ENCODE measurements around the gene CFL2.
"Not testable (repeated sequence)": the region's sequence is repeated elsewhere in the genome, so short reads cannot be mapped to it uniquely, and the experiment has no call there.

Gene CFL2

DNA sequence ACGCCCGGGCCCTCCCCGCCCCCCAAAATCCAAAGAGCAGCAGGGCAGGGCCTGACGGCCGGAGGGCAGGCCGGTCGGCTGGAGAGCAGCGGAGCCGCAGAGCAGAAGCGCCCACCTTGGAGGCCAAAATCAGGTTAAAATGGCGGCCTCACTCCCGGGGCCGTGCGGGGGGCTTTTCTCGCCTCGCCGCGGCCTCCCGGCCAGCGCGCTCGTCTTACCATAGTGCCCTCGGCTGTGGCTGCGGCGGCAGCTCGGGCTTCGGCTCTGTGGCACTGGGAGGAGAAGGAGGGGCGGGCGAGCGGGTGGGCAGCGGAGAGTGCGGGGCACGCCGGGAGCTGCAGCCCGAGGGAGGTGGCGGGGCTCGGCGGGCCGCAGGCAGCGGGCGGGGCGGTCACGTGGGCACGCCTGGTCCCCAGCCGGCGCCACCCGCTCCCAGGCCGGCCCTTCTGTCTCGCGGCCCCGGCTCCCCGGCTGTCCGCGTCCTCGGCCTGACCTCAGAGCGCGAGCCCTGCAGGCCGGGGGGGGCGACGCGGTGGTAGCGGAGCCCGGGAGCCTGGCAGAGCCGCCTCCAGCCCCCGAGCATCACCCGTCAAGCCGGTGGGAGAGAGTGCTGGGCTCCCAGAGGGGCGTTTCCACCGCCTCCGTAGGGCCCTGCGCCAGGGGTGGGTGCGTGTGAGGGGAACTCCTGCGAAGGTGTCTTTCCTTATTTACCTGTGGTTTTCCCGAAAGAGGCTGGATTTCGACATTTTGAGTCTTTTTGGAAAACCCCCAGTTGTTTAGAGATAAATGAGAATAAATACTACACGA, at the start of gene CFL2:
TSS of gene CFL2 (minus strand) at position 274 of the 807 bp plus-strand sequence. CDS start at position 221, 53 bp downstream.
- Histone ChIP-seq H3K9ac (ENCODE audit: low read depth in 1 of 2, low read length in 2 of 2) (peak within 1 kb of the TSS; percentile 65 to 77), H3K27ac (ENCODE audit: low read depth, low read length) (peak within 1 kb of the TSS; percentile 88), H3K4me1 (ENCODE audit: control insufficient read depth in 1 of 2, insufficient read depth in 2 of 2, low read length in 2 of 2) (peaks cover 0 to 11% of the 10 kb centered on the region in 2 donors), H3K27me3 (ENCODE audit: control insufficient read depth in 1 of 2, insufficient read depth in 2 of 2, low read length in 2 of 2) (no peaks in the 10 kb centered on the region), H3K4me3 (ENCODE audit: low read depth in 1 of 2, low read length in 2 of 2) (peak within 1 kb of the TSS; percentile 71 to 73), H3K36me3 (ENCODE audit: control insufficient read depth in 1 of 2, insufficient read depth in 2 of 2, low read length in 2 of 2) (no peaks in the 10 kb centered on the region), H3K9me3 (ENCODE audit: control insufficient read depth in 1 of 2, low read length in 2 of 2) (no peaks in the 10 kb centered on the region)

DNA sequence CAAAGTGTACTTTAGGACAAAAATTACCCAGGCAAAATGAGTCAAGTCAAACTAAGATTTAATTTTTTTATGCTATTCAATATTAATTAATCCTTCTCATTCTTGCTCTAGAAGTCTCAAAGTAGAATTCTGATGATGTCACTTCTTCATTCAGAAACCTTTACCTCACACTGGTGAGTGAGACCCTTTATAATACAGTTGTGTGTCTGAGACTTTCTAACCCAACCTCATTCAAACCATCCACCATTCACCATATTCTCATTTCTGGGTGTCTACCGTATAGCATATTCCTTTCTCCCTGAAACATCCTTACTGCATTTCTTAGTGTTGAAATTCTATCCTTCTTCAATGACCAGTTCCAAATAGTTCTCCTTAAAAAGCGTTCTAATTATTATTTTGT, 40.8 kb upstream of the CFL2 start:
- H3K27ac ChIP-seq (ENCODE audit: low read depth, low read length) = no peak overlapping the region
- no peak overlapping the region for H3K4me3 ChIP-seq (ENCODE audit: low read depth in 1 of 2, low read length in 2 of 2)
- peaks cover 14 to 36% of the 10 kb centered on the region in 2 donors for H3K36me3 ChIP-seq (ENCODE audit: control insufficient read depth in 1 of 2, insufficient read depth in 2 of 2, low read length in 2 of 2)
- H3K27me3 ChIP-seq (ENCODE audit: control insufficient read depth in 1 of 2, insufficient read depth in 2 of 2, low read length in 2 of 2) = no peaks in the 10 kb centered on the region
- no peaks in the 10 kb centered on the region for H3K9me3 ChIP-seq (ENCODE audit: control insufficient read depth in 1 of 2, low read length in 2 of 2)
- no peaks in the 10 kb centered on the region for H3K4me1 ChIP-seq (ENCODE audit: control insufficient read depth in 1 of 2, insufficient read depth in 2 of 2, low read length in 2 of 2)
- no peak overlapping the region for H3K9ac ChIP-seq (ENCODE audit: low read depth in 1 of 2, low read length in 2 of 2)

DNA sequence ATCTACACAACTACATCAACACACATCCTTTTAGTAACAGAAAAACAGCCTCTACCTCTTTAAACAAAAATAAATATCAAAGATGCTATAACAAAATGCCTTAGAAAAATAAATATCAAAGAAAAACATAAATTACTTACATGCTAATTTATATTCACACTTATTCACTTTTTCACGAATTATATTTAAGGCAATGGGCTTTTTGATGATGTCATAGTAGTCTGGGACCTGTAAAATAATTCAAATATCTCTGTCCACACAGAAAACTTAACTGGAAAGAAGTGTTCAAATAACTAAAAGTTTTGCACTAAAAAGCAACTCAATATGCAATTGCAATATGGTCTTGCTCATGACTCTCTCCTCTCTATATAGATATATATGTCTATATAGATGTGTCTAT, 40.3 kb upstream of the CFL2 start:
- Histone ChIP-seq H3K36me3 (ENCODE audit: control insufficient read depth in 1 of 2, insufficient read depth in 2 of 2, low read length in 2 of 2) (peaks cover 12 to 31% of the 10 kb centered on the region in 2 donors), H3K4me3 (ENCODE audit: low read depth in 1 of 2, low read length in 2 of 2) (no peak overlapping the region), H3K4me1 (ENCODE audit: control insufficient read depth in 1 of 2, insufficient read depth in 2 of 2, low read length in 2 of 2) (no peaks in the 10 kb centered on the region)

DNA sequence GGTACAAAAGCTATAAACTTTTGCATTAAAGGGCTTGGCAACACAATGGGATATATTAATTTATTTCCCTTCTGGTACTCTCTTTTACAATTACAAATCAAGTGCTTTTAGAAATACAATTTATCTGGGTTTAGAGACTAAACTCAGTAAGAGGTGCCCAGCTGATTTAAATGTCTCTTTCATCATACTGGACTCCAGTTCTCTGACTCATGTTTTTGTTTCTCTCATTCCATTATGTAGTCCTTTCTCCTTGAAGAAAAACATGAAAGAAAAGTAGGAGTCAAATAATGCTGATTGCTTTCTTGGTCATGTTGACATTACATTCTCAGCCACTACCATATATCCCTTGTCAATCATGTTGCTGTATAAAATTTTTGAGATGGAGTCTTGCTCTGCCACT, 36.3 kb upstream of the CFL2 start:
- H3K9me3 ChIP-seq (ENCODE audit: control insufficient read depth in 1 of 2, low read length in 2 of 2) = no peaks in the 10 kb centered on the region
- no peak overlapping the region for H3K27ac ChIP-seq (ENCODE audit: low read depth, low read length)
- no peaks in the 10 kb centered on the region for H3K27me3 ChIP-seq (ENCODE audit: control insufficient read depth in 1 of 2, insufficient read depth in 2 of 2, low read length in 2 of 2)
- H3K4me3 ChIP-seq (ENCODE audit: low read depth in 1 of 2, low read length in 2 of 2) = no peak overlapping the region
- H3K36me3 ChIP-seq (ENCODE audit: control insufficient read depth in 1 of 2, insufficient read depth in 2 of 2, low read length in 2 of 2) = peaks cover 11 to 15% of the 10 kb centered on the region in 2 donors
- H3K4me1 ChIP-seq (ENCODE audit: control insufficient read depth in 1 of 2, insufficient read depth in 2 of 2, low read length in 2 of 2) = no peaks in the 10 kb centered on the region
- no peak overlapping the region for H3K9ac ChIP-seq (ENCODE audit: low read depth in 1 of 2, low read length in 2 of 2)

More for the DNA sequence above, 40.3 kb upstream of the CFL2 start:
- Histone ChIP-seq H3K9ac (ENCODE audit: low read depth in 1 of 2, low read length in 2 of 2) (no peak overlapping the region), H3K9me3 (ENCODE audit: control insufficient read depth in 1 of 2, low read length in 2 of 2) (no peaks in the 10 kb centered on the region), H3K27me3 (ENCODE audit: control insufficient read depth in 1 of 2, insufficient read depth in 2 of 2, low read length in 2 of 2) (no peaks in the 10 kb centered on the region), H3K27ac (ENCODE audit: low read depth, low read length) (no peak overlapping the region)

DNA sequence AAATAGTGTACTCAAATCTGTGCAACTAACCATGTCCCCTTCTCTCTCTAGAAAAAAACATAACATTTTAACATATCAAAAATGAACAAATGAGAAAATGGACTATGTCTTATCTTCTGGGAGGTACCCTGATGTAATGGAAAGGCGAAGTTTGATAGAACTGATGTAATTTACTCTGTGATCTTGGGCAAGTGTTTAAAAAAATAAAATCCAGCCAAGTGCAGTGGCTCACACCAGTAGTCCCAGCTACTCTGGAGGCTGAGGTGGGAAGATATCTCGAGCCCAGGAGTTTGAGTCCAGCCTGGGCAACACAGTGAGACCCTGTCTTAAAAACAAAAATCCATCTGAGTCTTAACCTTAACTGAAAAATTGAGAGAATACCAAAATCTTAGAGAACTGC, 35.8 kb upstream of the CFL2 start:
- Histone ChIP-seq H3K27me3 (ENCODE audit: control insufficient read depth in 1 of 2, insufficient read depth in 2 of 2, low read length in 2 of 2) (no peaks in the 10 kb centered on the region), H3K4me1 (ENCODE audit: control insufficient read depth in 1 of 2, insufficient read depth in 2 of 2, low read length in 2 of 2) (no peaks in the 10 kb centered on the region), H3K9me3 (ENCODE audit: control insufficient read depth in 1 of 2, low read length in 2 of 2) (no peaks in the 10 kb centered on the region), H3K36me3 (ENCODE audit: control insufficient read depth in 1 of 2, insufficient read depth in 2 of 2, low read length in 2 of 2) (peaks cover 6 to 11% of the 10 kb centered on the region in 2 donors), H3K9ac (ENCODE audit: low read depth in 1 of 2, low read length in 2 of 2) (no peak overlapping the region), H3K4me3 (ENCODE audit: low read depth in 1 of 2, low read length in 2 of 2) (no peak overlapping the region), H3K27ac (ENCODE audit: low read depth, low read length) (no peak overlapping the region)

DNA sequence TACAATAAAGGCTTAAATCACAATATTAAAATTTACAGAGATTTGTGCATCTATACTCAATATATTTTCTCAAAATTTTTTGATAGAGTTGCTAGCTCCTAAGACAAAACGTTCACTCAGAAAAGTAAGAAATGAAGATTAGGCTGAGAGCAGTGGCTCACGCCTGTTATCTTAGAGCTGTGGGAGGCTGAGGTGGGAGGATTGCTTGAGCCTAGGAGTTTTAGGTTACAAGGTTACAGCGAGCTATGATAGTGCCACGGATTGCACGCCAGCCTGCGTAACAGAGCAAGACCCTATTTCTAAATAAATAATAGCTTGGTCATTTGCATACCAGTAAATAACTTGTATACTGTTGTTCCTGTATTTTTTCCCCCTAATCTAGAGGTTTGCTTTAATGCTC, 35.0 kb upstream of the CFL2 start:
- Histone ChIP-seq H3K36me3 (ENCODE audit: control insufficient read depth in 1 of 2, insufficient read depth in 2 of 2, low read length in 2 of 2) (peaks cover 4 to 6% of the 10 kb centered on the region in 2 donors), H3K4me1 (ENCODE audit: control insufficient read depth in 1 of 2, insufficient read depth in 2 of 2, low read length in 2 of 2) (no peaks in the 10 kb centered on the region), H3K4me3 (ENCODE audit: low read depth in 1 of 2, low read length in 2 of 2) (no peak overlapping the region), H3K27me3 (ENCODE audit: control insufficient read depth in 1 of 2, insufficient read depth in 2 of 2, low read length in 2 of 2) (no peaks in the 10 kb centered on the region), H3K9me3 (ENCODE audit: control insufficient read depth in 1 of 2, low read length in 2 of 2) (no peaks in the 10 kb centered on the region), H3K9ac (ENCODE audit: low read depth in 1 of 2, low read length in 2 of 2) (no peak overlapping the region), H3K27ac (ENCODE audit: low read depth, low read length) (no peak overlapping the region)

DNA sequence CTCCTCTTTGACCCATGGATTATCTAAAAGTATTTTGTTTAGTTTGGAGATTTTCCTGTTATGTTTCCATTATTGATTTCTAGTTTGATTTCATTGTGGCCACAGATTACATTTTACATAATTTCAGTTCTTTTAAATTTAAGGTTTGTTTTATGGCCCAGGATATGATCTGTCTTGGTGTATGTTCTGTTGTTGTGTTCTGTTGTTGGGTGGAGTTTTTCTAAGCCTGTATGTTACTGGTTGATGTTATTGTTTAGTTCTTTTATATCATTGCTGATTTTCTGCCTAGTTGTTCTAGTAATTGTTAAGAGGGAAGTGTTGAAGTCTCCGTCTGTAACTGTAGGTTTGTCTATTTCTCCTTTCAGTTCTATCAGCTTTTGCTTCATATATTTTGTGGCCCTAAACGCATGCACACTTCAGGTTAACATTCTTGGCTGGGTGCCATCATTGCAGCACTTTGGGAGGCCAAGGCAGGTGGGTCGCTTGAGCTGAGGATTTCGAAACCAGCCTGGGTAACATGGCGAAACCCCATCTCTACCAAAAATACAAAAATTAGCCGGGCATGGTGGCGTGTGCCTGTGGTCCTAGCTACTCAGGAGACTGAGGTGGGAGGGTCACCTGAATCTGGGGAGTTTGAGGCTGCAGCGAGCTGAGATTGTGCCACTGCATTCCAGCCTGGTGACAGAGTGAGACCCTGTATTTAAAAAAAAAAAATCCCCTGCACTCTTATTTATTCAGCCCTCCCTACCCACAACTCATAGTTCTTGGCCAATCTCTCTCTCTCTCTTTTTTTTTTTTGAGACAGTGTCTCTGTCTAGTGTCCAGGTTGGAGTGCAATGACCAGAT, 28.1 kb upstream of the CFL2 start:
- H3K27me3 ChIP-seq (ENCODE audit: control insufficient read depth in 1 of 2, insufficient read depth in 2 of 2, low read length in 2 of 2) = no peaks in the 10 kb centered on the region
- no peak overlapping the region for H3K4me3 ChIP-seq (ENCODE audit: low read depth in 1 of 2, low read length in 2 of 2)
- H3K9me3 ChIP-seq (ENCODE audit: control insufficient read depth in 1 of 2, low read length in 2 of 2) = no peaks in the 10 kb centered on the region
- H3K9ac ChIP-seq (ENCODE audit: low read depth in 1 of 2, low read length in 2 of 2) = no peak overlapping the region
- H3K27ac ChIP-seq (ENCODE audit: low read depth, low read length) = no peak overlapping the region
- no peaks in the 10 kb centered on the region for H3K4me1 ChIP-seq (ENCODE audit: control insufficient read depth in 1 of 2, insufficient read depth in 2 of 2, low read length in 2 of 2)
- H3K36me3 ChIP-seq (ENCODE audit: control insufficient read depth in 1 of 2, insufficient read depth in 2 of 2, low read length in 2 of 2) = no peaks in the 10 kb centered on the region

DNA sequence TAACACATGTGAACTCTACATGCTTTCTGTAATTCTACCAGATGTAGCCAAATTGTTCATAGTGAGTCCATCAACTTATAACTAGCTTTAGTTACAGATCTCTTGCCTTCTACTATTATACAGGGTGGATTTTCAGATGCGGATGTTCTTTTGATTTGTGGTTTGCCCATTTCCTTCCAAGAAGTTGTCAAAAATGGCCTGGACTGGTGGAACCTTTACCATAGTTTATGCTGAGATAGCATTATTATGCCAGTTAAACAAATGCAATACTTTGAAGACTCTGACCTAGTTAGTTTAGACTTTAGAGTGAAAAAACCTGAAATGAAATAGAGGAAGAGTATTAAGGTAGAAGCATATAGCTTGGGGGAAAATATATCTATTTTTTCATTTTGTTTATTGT, 27.4 kb upstream of the CFL2 start:
- Histone ChIP-seq H3K27ac (ENCODE audit: low read depth, low read length) (no peak overlapping the region), H3K9me3 (ENCODE audit: control insufficient read depth in 1 of 2, low read length in 2 of 2) (no peaks in the 10 kb centered on the region), H3K36me3 (ENCODE audit: control insufficient read depth in 1 of 2, insufficient read depth in 2 of 2, low read length in 2 of 2) (no peaks in the 10 kb centered on the region), H3K4me3 (ENCODE audit: low read depth in 1 of 2, low read length in 2 of 2) (no peak overlapping the region), H3K4me1 (ENCODE audit: control insufficient read depth in 1 of 2, insufficient read depth in 2 of 2, low read length in 2 of 2) (no peaks in the 10 kb centered on the region), H3K9ac (ENCODE audit: low read depth in 1 of 2, low read length in 2 of 2) (no peak overlapping the region), H3K27me3 (ENCODE audit: control insufficient read depth in 1 of 2, insufficient read depth in 2 of 2, low read length in 2 of 2) (no peaks in the 10 kb centered on the region)

DNA sequence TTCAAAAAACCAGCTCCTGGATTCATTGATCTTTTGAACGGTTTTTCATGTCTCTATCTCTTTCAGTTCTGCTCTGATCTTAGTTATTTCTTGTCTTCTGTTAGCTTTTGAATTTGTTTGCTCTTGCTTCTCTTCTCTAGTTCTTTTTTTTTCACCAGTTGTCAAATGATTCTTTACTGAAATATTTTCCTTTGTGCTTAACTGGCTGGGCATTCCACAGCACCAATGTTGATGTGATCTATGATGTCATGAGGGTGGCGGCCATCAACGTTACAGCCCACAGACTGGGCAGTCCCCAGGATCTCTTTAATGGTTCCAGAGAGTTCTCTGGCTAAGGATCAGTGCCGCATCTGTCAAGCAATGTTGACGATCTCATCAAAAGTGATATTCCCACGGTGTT, 25.7 kb upstream of the CFL2 start:
- H3K9me3 ChIP-seq (ENCODE audit: control insufficient read depth in 1 of 2, low read length in 2 of 2); H3K9ac ChIP-seq (ENCODE audit: low read depth in 1 of 2, low read length in 2 of 2); H3K27ac ChIP-seq (ENCODE audit: low read depth, low read length); H3K4me1 ChIP-seq (ENCODE audit: control insufficient read depth in 1 of 2, insufficient read depth in 2 of 2, low read length in 2 of 2); H3K27me3 ChIP-seq (ENCODE audit: control insufficient read depth in 1 of 2, insufficient read depth in 2 of 2, low read length in 2 of 2); H3K36me3 ChIP-seq (ENCODE audit: control insufficient read depth in 1 of 2, insufficient read depth in 2 of 2, low read length in 2 of 2); H3K4me3 ChIP-seq (ENCODE audit: low read depth in 1 of 2, low read length in 2 of 2): not testable (repeated sequence)

DNA sequence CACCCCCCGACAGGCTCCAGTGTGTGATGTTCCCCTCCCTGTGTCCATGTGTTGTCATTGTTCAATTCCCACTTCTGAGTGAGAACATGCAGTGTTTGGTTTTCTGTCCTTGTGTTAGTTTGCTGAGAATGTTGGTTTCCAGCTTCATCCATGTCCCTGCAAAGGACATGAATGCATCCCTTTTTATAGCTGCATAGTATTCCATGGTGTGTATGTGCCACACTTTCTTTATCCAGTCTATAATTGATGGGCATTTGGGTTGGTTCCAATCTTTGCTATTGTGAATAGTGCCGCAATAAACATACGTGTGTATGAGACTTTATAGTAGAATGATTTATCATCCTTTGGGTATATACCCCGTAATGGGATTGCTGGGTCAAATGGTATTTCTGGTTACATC, 22.7 kb upstream of the CFL2 start:
- not testable (repeated sequence) for H3K27me3 ChIP-seq (ENCODE audit: control insufficient read depth in 1 of 2, insufficient read depth in 2 of 2, low read length in 2 of 2); H3K4me1 ChIP-seq (ENCODE audit: control insufficient read depth in 1 of 2, insufficient read depth in 2 of 2, low read length in 2 of 2); H3K4me3 ChIP-seq (ENCODE audit: low read depth in 1 of 2, low read length in 2 of 2); H3K9ac ChIP-seq (ENCODE audit: low read depth in 1 of 2, low read length in 2 of 2); H3K36me3 ChIP-seq (ENCODE audit: control insufficient read depth in 1 of 2, insufficient read depth in 2 of 2, low read length in 2 of 2); H3K9me3 ChIP-seq (ENCODE audit: control insufficient read depth in 1 of 2, low read length in 2 of 2); H3K27ac ChIP-seq (ENCODE audit: low read depth, low read length)
